ENCODE measurements around the gene FLRT2. TPM values are rescaled to one million over a fixed set of nuclear protein-coding genes. Genes with fewer than 3 reads are reported as not detected.

The FLRT2 gene
- total RNA-seq, 1 experiment from 2014 or later: 0.17 TPM

DNA sequence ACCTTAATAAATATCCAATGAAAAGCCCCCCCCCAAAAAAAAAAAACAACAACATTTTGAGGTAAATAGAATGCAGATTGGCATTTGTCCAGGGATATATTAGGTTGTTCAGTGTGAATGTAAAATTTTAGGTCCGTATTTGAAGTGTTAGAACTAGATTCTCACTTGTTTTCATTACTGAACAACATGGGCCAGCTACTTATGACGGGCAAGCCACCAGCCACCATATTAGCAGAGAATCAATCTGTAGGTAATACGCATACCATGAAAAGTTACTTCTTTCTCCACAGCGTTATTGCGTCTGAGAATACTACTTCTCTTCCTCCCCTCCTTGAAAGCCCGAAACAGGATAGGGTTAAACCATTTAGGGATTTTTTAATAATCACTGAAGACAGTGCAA lies 5.4 kb downstream of the FLRT2 start:
- H3K27me3 ChIP-seq (ENCODE audit: insufficient read depth, low read length): no peaks in the 10 kb centered on the region
- H3K36me3 ChIP-seq (ENCODE audit: control insufficient read depth in 1 of 2, insufficient read depth in 2 of 2, low read length in 2 of 2): no peaks in the 10 kb centered on the region
- H3K9ac ChIP-seq (ENCODE audit: low read length): no peak overlapping the region
- ATAC-seq: no peak
- TF ChIP-seq, protein P1, sequence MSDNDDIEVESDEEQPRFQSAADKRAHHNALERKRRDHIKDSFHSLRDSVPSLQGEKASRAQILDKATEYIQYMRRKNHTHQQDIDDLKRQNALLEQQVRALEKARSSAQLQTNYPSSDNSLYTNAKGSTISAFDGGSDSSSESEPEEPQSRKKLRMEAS (IDR thresholded peaks at IDR 0.05): no peak
- TF ChIP-seq POLR2AphosphoS5 (IDR thresholded peaks at IDR 0.05; ENCODE audit: low read depth, low read length): no peak
- TF ChIP-seq, protein P2, sequence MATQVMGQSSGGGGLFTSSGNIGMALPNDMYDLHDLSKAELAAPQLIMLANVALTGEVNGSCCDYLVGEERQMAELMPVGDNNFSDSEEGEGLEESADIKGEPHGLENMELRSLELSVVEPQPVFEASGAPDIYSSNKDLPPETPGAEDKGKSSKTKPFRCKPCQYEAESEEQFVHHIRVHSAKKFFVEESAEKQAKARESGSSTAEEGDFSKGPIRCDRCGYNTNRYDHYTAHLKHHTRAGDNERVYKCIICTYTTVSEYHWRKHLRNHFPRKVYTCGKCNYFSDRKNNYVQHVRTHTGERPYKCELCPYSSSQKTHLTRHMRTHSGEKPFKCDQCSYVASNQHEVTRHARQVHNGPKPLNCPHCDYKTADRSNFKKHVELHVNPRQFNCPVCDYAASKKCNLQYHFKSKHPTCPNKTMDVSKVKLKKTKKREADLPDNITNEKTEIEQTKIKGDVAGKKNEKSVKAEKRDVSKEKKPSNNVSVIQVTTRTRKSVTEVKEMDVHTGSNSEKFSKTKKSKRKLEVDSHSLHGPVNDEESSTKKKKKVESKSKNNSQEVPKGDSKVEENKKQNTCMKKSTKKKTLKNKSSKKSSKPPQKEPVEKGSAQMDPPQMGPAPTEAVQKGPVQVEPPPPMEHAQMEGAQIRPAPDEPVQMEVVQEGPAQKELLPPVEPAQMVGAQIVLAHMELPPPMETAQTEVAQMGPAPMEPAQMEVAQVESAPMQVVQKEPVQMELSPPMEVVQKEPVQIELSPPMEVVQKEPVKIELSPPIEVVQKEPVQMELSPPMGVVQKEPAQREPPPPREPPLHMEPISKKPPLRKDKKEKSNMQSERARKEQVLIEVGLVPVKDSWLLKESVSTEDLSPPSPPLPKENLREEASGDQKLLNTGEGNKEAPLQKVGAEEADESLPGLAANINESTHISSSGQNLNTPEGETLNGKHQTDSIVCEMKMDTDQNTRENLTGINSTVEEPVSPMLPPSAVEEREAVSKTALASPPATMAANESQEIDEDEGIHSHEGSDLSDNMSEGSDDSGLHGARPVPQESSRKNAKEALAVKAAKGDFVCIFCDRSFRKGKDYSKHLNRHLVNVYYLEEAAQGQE (IDR thresholded peaks at IDR 0.05; ENCODE audit: low read depth): no peak
- TF ChIP-seq ZNF274 (IDR thresholded peaks at IDR 0.05; ENCODE audit: low read depth, low read length): no peak
- TF ChIP-seq EZH2 (IDR thresholded peaks at IDR 0.05): no peak
- no peak for TF ChIP-seq FOSL1 (IDR thresholded peaks at IDR 0.05; ENCODE audit: low read depth)
- no peak for TF ChIP-seq EGR1 (IDR thresholded peaks at IDR 0.05; ENCODE audit: low read depth)
- no peak for TF ChIP-seq SIN3A (IDR thresholded peaks at IDR 0.05; ENCODE audit: low read depth)
- no peak for TF ChIP-seq POLR2A (IDR thresholded peaks at IDR 0.05; ENCODE audit: borderline replicate concordance, extremely low read depth, insufficient read depth, insufficient read length)
- TF ChIP-seq RAD21 (IDR thresholded peaks at IDR 0.05; ENCODE audit: low read depth): no peak
- TF ChIP-seq, protein P3, sequence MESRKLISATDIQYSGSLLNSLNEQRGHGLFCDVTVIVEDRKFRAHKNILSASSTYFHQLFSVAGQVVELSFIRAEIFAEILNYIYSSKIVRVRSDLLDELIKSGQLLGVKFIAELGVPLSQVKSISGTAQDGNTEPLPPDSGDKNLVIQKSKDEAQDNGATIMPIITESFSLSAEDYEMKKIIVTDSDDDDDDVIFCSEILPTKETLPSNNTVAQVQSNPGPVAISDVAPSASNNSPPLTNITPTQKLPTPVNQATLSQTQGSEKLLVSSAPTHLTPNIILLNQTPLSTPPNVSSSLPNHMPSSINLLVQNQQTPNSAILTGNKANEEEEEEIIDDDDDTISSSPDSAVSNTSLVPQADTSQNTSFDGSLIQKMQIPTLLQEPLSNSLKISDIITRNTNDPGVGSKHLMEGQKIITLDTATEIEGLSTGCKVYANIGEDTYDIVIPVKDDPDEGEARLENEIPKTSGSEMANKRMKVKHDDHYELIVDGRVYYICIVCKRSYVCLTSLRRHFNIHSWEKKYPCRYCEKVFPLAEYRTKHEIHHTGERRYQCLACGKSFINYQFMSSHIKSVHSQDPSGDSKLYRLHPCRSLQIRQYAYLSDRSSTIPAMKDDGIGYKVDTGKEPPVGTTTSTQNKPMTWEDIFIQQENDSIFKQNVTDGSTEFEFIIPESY (IDR thresholded peaks at IDR 0.05; ENCODE audit: extremely low read depth, insufficient replicate concordance, low read length): no peak
- TF ChIP-seq ELF1 (IDR thresholded peaks at IDR 0.05; ENCODE audit: borderline replicate concordance, low read depth): no peak
- TF ChIP-seq SRF (IDR thresholded peaks at IDR 0.05; ENCODE audit: low read depth): no peak
- no peak for TF ChIP-seq CEBPB (IDR thresholded peaks at IDR 0.05; ENCODE audit: low read depth)
- TF ChIP-seq, protein P4, sequence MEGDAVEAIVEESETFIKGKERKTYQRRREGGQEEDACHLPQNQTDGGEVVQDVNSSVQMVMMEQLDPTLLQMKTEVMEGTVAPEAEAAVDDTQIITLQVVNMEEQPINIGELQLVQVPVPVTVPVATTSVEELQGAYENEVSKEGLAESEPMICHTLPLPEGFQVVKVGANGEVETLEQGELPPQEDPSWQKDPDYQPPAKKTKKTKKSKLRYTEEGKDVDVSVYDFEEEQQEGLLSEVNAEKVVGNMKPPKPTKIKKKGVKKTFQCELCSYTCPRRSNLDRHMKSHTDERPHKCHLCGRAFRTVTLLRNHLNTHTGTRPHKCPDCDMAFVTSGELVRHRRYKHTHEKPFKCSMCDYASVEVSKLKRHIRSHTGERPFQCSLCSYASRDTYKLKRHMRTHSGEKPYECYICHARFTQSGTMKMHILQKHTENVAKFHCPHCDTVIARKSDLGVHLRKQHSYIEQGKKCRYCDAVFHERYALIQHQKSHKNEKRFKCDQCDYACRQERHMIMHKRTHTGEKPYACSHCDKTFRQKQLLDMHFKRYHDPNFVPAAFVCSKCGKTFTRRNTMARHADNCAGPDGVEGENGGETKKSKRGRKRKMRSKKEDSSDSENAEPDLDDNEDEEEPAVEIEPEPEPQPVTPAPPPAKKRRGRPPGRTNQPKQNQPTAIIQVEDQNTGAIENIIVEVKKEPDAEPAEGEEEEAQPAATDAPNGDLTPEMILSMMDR (IDR thresholded peaks at IDR 0.05 in 2 of 3, conservative IDR thresholded peaks at IDR 0.05 in 1 of 3; ENCODE audit: borderline replicate concordance in 1 of 3, insufficient read depth in 1 of 3, low read depth in 2 of 3, low read length in 2 of 3): no peak
- no peak for TF ChIP-seq TCF7L2 (IDR thresholded peaks at IDR 0.05; ENCODE audit: borderline replicate concordance, extremely low read depth, insufficient read depth, insufficient read length)
- no peak for TF ChIP-seq YY1 (IDR thresholded peaks at IDR 0.05; ENCODE audit: extremely low read depth, insufficient replicate concordance, low read depth, low read length)
- no TSS peak for BruUV-seq (replicated peaks)
- RAD21 ChIA-PET (ENCODE audit: low non-redundant PET in 1 of 2, low total read pairs in 2 of 2, uncharacterized antibody in 2 of 2, unreplicated experiment in 2 of 2): no interaction called here
- no peak overlapping the region for H3K4me3 ChIP-seq (replicated peaks in 1 of 2; ENCODE audit: low read depth in 1 of 2, low read length in 2 of 2)
- no peaks in the 10 kb centered on the region for H4K20me1 ChIP-seq (ENCODE audit: insufficient read depth)
- no peaks in the 10 kb centered on the region for H3K9me2 ChIP-seq (ENCODE audit: insufficient read depth)
- no peak overlapping the region for H3K4me2 ChIP-seq (ENCODE audit: low read length)
- POLR2A ChIA-PET: no interaction called here
- no peak overlapping the region for H2AFZ ChIP-seq (ENCODE audit: low read depth, low read length, poor library complexity, severe bottlenecking)
- intact Hi-C loops (cut with micrococcal nuclease): no loop called here
- no peaks in the 10 kb centered on the region for H3K79me2 ChIP-seq (ENCODE audit: insufficient read depth, low read length)
- DNase-seq (ENCODE audit: low read depth, low spot score): no peak
- H3K4me1 ChIP-seq (ENCODE audit: control insufficient read depth in 1 of 2, insufficient read depth in 2 of 2, low read length in 2 of 2): no peaks in the 10 kb centered on the region
- CTCF ChIA-PET: no interaction called here
- H3K9me3 ChIP-seq (ENCODE audit: control insufficient read depth in 1 of 2, insufficient read depth in 1 of 2, low read depth in 1 of 2, low read length in 2 of 2): peaks cover 8 to 20% of the 10 kb centered on the region in 2 experiments; a peak in 2 of 4 replicates
- H3K27ac ChIP-seq (ENCODE audit: low read depth, low read length): no peak overlapping the region

Data from HCT116 (cell line).